ENCODE results near the gene CABP2. TPM values are rescaled to one million over a fixed set of nuclear protein-coding genes. Genes with fewer than 3 reads are reported as not detected.

Gene CABP2
- total and polyA plus RNA-seq, 4 donors, result not detected

DNA sequence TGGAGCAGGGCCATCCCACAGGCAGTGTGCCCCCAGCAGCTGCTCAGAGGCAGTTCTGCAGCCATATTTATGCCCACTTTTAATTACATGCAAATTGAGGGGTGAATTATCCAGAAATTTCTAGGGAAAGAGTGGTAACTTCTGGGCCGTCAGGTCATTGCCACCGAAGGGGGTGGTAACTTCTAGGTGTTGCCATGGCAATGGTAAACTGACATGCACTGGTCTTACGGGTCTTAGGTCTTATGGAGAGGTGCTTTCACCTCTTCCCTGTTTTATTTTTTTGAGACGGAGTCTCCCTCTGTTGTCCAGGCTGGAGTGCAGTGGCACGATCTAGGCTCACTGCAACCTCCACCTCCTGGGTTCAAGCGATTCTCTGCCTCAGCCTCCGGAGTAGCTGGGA lies 50.4 kb downstream of the CABP2 start:
- DNase-seq (no peak), ATAC-seq (ENCODE audit: insufficient read depth, low FRiP score) (no peak)
- no peaks in the 10 kb centered on the region for H3K27me3 ChIP-seq (ENCODE audit: control insufficient read depth in 3 of 3, insufficient read depth in 3 of 3, low read length in 2 of 3)
- no peak overlapping the region for H3K27ac ChIP-seq (ENCODE audit: low read depth in 1 of 2, low read length in 1 of 2)
- H3K9me3 ChIP-seq (ENCODE audit: control insufficient read depth in 4 of 4, insufficient read depth in 3 of 4, low read length in 3 of 4), result peaks cover 0 to 3% (median 0%) of the 10 kb centered on the region in 4 donors
- H3K4me1 ChIP-seq (ENCODE audit: control insufficient read depth in 5 of 5, insufficient read depth in 5 of 5, low read length in 5 of 5), result peaks cover 0 to 10% (median 3%) of the 10 kb centered on the region in 5 donors
- 75 to 85% methylated on average over 7 of the region's 7 CpGs for WGBS, 2 donors
- no peaks in the 10 kb centered on the region for H3K36me3 ChIP-seq (ENCODE audit: control insufficient read depth in 4 of 4, insufficient read depth in 4 of 4, low read length in 4 of 4)
- TF ChIP-seq CTCF (IDR thresholded peaks at IDR 0.05; ENCODE audit: control extremely low read depth, extremely low read depth), result no peak
- no peak overlapping the region for H3K9ac ChIP-seq (ENCODE audit: insufficient read depth in 1 of 2, low read length in 2 of 2)
- H3K4me3 ChIP-seq, result no peak overlapping the region

- H3K9ac ChIP-seq (ENCODE audit: insufficient read depth in 1 of 2, low read length in 2 of 2), result no peak overlapping the region
- H3K36me3 ChIP-seq (ENCODE audit: control insufficient read depth in 4 of 4, insufficient read depth in 4 of 4, low read length in 4 of 4), result no peaks in the 10 kb centered on the region
- H3K4me3 ChIP-seq, result no peak overlapping the region
- H3K9me3 ChIP-seq (ENCODE audit: control insufficient read depth in 4 of 4, insufficient read depth in 3 of 4, low read length in 3 of 4), result no peaks in the 10 kb centered on the region
- ATAC-seq (ENCODE audit: insufficient read depth, low FRiP score) (no peak), DNase-seq (no peak)
- 84 to 86% methylated on average over 8 of the region's 8 CpGs for WGBS, 2 donors
- H3K27ac ChIP-seq (ENCODE audit: low read depth in 1 of 2, low read length in 1 of 2), result no peak overlapping the region
- TF ChIP-seq CTCF (IDR thresholded peaks at IDR 0.05; ENCODE audit: control extremely low read depth, extremely low read depth), result no peak
- H3K27me3 ChIP-seq (ENCODE audit: control insufficient read depth in 3 of 3, insufficient read depth in 3 of 3, low read length in 2 of 3), result no peaks in the 10 kb centered on the region
- H3K4me1 ChIP-seq (ENCODE audit: control insufficient read depth in 5 of 5, insufficient read depth in 5 of 5, low read length in 5 of 5), result peaks cover 0 to 15% (median 4%) of the 10 kb centered on the region in 5 donors
Measured at GRCh38 chr11:67470337-67471002, 52.8 kb downstream of the CABP2 start.

DNA sequence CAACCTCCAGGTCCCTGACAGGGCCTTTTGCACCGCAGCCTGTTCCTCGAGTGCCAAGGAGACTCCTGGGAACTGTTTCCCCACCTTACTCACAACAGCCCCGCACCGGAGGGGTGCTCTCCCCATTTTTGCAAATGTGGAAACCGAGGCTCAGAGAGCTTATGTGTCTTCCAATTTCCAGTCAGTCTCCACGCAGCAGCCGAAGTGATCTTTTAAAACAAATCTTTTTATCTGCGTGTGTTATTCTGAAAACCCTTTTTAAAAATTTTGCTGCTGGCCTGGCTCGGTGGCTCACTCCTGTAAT lies 53.8 kb downstream of the CABP2 start:
- peak overlapping the region in 1 of 2 donors; percentile 81 for H3K9ac ChIP-seq (ENCODE audit: insufficient read depth in 1 of 2, low read length in 2 of 2)
- peak overlapping the region; percentile 61 for H3K4me3 ChIP-seq
- ATAC-seq (ENCODE audit: insufficient read depth, low FRiP score) (no peak), DNase-seq (no peak)
- H3K36me3 ChIP-seq (ENCODE audit: control insufficient read depth in 4 of 4, insufficient read depth in 4 of 4, low read length in 4 of 4), result no peaks in the 10 kb centered on the region
- no peak for TF ChIP-seq CTCF (IDR thresholded peaks at IDR 0.05; ENCODE audit: control extremely low read depth, extremely low read depth)
- H3K4me1 ChIP-seq (ENCODE audit: control insufficient read depth in 5 of 5, insufficient read depth in 5 of 5, low read length in 5 of 5), result peaks cover 0 to 15% (median 4%) of the 10 kb centered on the region in 5 donors
- 13 to 19% methylated on average over 9 of the region's 9 CpGs for WGBS, 2 donors
- peak overlapping the region; percentile 94 to 95 for H3K27ac ChIP-seq (ENCODE audit: low read depth in 1 of 2, low read length in 1 of 2)
- no peaks in the 10 kb centered on the region for H3K27me3 ChIP-seq (ENCODE audit: control insufficient read depth in 3 of 3, insufficient read depth in 3 of 3, low read length in 2 of 3)
- H3K9me3 ChIP-seq (ENCODE audit: control insufficient read depth in 4 of 4, insufficient read depth in 3 of 4, low read length in 3 of 4), result no peaks in the 10 kb centered on the region

Small RNA genes within 50 kb of the gene (small RNA-seq; reads per million reads assigned to genes)
- gene MIR6752 (ENCODE audit: low replicate concordance), result not detected

Other genes with a start within 250 kb of the CABP2 start
- 10 to 100 TPM; 35.9 to 86.2 TPM for gene ANKRD13D, start 234.1 kb downstream of the CABP2 start, total RNA-seq
- 10 to 100 TPM; 55.8 to 65.3 TPM for gene ANKRD13D, start 234.1 kb downstream of the CABP2 start, polyA plus RNA-seq
- gene SSH3, start 219.9 kb downstream of the CABP2 start, total RNA-seq, result 10 to 100 TPM; 31.4 to 42.7 TPM
- gene SSH3, start 219.9 kb downstream of the CABP2 start, polyA plus RNA-seq, result 10 to 100 TPM; 19.0 to 23.0 TPM
- 10 to 100 TPM; 27.4 to 99.6 TPM for gene POLD4, start 169.9 kb downstream of the CABP2 start, total RNA-seq
- 100 to 1,000 TPM; 103 to 183 TPM for gene POLD4, start 169.9 kb downstream of the CABP2 start, polyA plus RNA-seq
- gene CLCF1, start 149.8 kb downstream of the CABP2 start, total RNA-seq, result 1 to 10 TPM; 3.5 to 9.8 TPM
- 1 to 10 TPM; 7.6 to 10.0 TPM for gene CLCF1, start 149.8 kb downstream of the CABP2 start, polyA plus RNA-seq
- gene RAD9A, start 131.5 kb downstream of the CABP2 start, total RNA-seq, result 10 to 100 TPM; 19.7 to 35.9 TPM
- 10 to 100 TPM; 14.1 to 22.8 TPM for gene RAD9A, start 131.5 kb downstream of the CABP2 start, polyA plus RNA-seq
- gene PPP1CA, start 121.6 kb downstream of the CABP2 start, total RNA-seq, result 100 to 1,000 TPM in 1 of 2 donors, 10 to 100 TPM in 1; 87.2 to 175 TPM
- gene PPP1CA, start 121.6 kb downstream of the CABP2 start, polyA plus RNA-seq, result 100 to 1,000 TPM; 138 to 178 TPM
- gene TBC1D10C, start 119.4 kb downstream of the CABP2 start, total RNA-seq, result 10 to 100 TPM in 1 of 2 donors, 1 to 10 TPM in 1; 3.2 to 21.3 TPM
- 10 to 100 TPM; 15.8 to 19.7 TPM for gene TBC1D10C, start 119.4 kb downstream of the CABP2 start, polyA plus RNA-seq
- gene CARNS1, start 107.8 kb downstream of the CABP2 start, total RNA-seq, result 1 to 10 TPM; 1.2 to 1.7 TPM
- gene CARNS1, start 107.8 kb downstream of the CABP2 start, polyA plus RNA-seq, result 1 to 10 TPM in 1 of 2 donors, under 1 TPM in 1; 0.15 to 1.5 TPM
- gene RPS6KB2, start 95.0 kb downstream of the CABP2 start, total RNA-seq, result 10 to 100 TPM; 26.3 to 56.8 TPM
- gene RPS6KB2, start 95.0 kb downstream of the CABP2 start, polyA plus RNA-seq, result 10 to 100 TPM; 55.7 to 69.5 TPM
- gene PTPRCAP, start 85.8 kb downstream of the CABP2 start, total RNA-seq, result 10 to 100 TPM in 1 of 2 donors, 1 to 10 TPM in 1; 8.8 to 13.7 TPM
- 10 to 100 TPM; 10.8 to 19.0 TPM for gene PTPRCAP, start 85.8 kb downstream of the CABP2 start, polyA plus RNA-seq
- gene CORO1B, start 80.0 kb downstream of the CABP2 start, total RNA-seq, result 100 to 1,000 TPM in 1 of 2 donors, 10 to 100 TPM in 1; 65.6 to 147 TPM
- gene CORO1B, start 80.0 kb downstream of the CABP2 start, polyA plus RNA-seq, result 100 to 1,000 TPM; 108 to 130 TPM
- gene GPR152, start 70.7 kb downstream of the CABP2 start, total RNA-seq, result not detected
- under 1 TPM in 1 of 2 donors, not detected in 1; 0.06 TPM for gene GPR152, start 70.7 kb downstream of the CABP2 start, polyA plus RNA-seq
- 1 to 10 TPM; 2.1 to 5.3 TPM for gene CABP4, start 68.1 kb downstream of the CABP2 start, total RNA-seq
- 1 to 10 TPM in 1 of 2 donors, under 1 TPM in 1; 0.96 to 2.5 TPM for gene CABP4, start 68.1 kb downstream of the CABP2 start, polyA plus RNA-seq
- gene TMEM134, start 54.2 kb downstream of the CABP2 start, total RNA-seq, result 10 to 100 TPM; 32.5 to 84.2 TPM
- 10 to 100 TPM; 82.0 to 91.4 TPM for gene TMEM134, start 54.2 kb downstream of the CABP2 start, polyA plus RNA-seq
- gene AIP, start 40.4 kb downstream of the CABP2 start, total RNA-seq, result 10 to 100 TPM; 60.0 to 64.8 TPM
- 100 to 1,000 TPM in 1 of 2 donors, 10 to 100 TPM in 1; 82.8 to 126 TPM for gene AIP, start 40.4 kb downstream of the CABP2 start, polyA plus RNA-seq
- 10 to 100 TPM; 36.4 to 67.3 TPM for gene PITPNM1, start 18.1 kb downstream of the CABP2 start, total RNA-seq
- 10 to 100 TPM; 23.2 to 36.2 TPM for gene PITPNM1, start 18.1 kb downstream of the CABP2 start, polyA plus RNA-seq
- gene CDK2AP2, start 15.3 kb downstream of the CABP2 start, total RNA-seq, result 100 to 1,000 TPM in 1 of 2 donors, 10 to 100 TPM in 1; 21.7 to 128 TPM
- gene CDK2AP2, start 15.3 kb downstream of the CABP2 start, polyA plus RNA-seq, result 100 to 1,000 TPM; 114 to 149 TPM
- 100 to 1,000 TPM; 632 to 928 TPM for gene GSTP1, start 60.4 kb upstream of the CABP2 start, total RNA-seq
- gene GSTP1, start 60.4 kb upstream of the CABP2 start, polyA plus RNA-seq, result 1,000 to 10,000 TPM; 1,119 to 2,206 TPM
- 100 to 1,000 TPM; 144 to 191 TPM for gene NDUFV1, start 83.5 kb upstream of the CABP2 start, total RNA-seq
- 100 to 1,000 TPM; 113 to 137 TPM for gene NDUFV1, start 83.5 kb upstream of the CABP2 start, polyA plus RNA-seq
- 10 to 100 TPM in 1 of 2 donors, 1 to 10 TPM in 1; 6.3 to 19.9 TPM for gene NUDT8, start 106.5 kb upstream of the CABP2 start, total RNA-seq
- 10 to 100 TPM; 12.1 to 22.3 TPM for gene NUDT8, start 106.5 kb upstream of the CABP2 start, polyA plus RNA-seq
- gene TBX10, start 116.3 kb upstream of the CABP2 start, total RNA-seq, result not detected
- gene TBX10, start 116.3 kb upstream of the CABP2 start, polyA plus RNA-seq, result not detected
- under 1 TPM in 1 of 2 donors, not detected in 1; 0.58 TPM for gene ACY3, start 127.3 kb upstream of the CABP2 start, total RNA-seq
- under 1 TPM; 0.42 to 0.73 TPM for gene ACY3, start 127.3 kb upstream of the CABP2 start, polyA plus RNA-seq
- 1 to 10 TPM; 2.4 to 4.8 TPM for gene ALDH3B2, start 151.2 kb upstream of the CABP2 start, total RNA-seq
- 1 to 10 TPM; 1.1 to 2.6 TPM for gene ALDH3B2, start 151.2 kb upstream of the CABP2 start, polyA plus RNA-seq

All from lung (tissue), 13 donors.